OCI-LY7 (cell line): Measurements from ENCODE around the gene FCRL2. TPM values are rescaled to one million over a fixed set of nuclear protein-coding genes. Genes with fewer than 3 reads are reported as not detected.

Experiments used
- BruUV-seq: library from RNA; stranded (reverse); fragments of 400-500 nt; replicated peaks from 2 replicates; lab custom pipeline; 2021; lab: Mats Ljungman, UMichigan
- CTCF ChIA-PET: fragments of 300-600 bp; sonication (Branson Sonifier 250); formaldehyde crosslinking; loops from one replicate; lab custom pipeline; 2022; ENCODE audit warnings: antibody characterized with exemption; ENCODE audit not compliant: unreplicated experiment; lab: Charles Lee
- POLR2A ChIA-PET: fragments of 300-600 bp; sonication (Branson Sonifier 250); formaldehyde crosslinking; loops from one replicate; lab custom pipeline; 2022; ENCODE audit warnings: antibody characterized with exemption; lab: Charles Lee
- DNase-seq: peaks from one replicate; pipeline ENCODE4 v3.0.0-alpha.2; 2015; ENCODE audit warnings: low spot score
- H2AFZ ChIP-seq: fragments of 200-600 bp; sonication (generic), shearing (Covaris generic); 2 replicates; pipeline ENCODE4 v1.6.1; 2014; ENCODE audit warnings: mild to moderate bottlenecking, antibody characterized with exemption, low read length, moderate library complexity
- H3K27ac ChIP-seq: fragments of 200-600 bp; sonication (generic); 2 replicates; pipeline ENCODE4 v1.5.1; 2014; ENCODE audit warnings: mixed run types, low read depth, mild to moderate bottlenecking, moderate library complexity, low read length, inconsistent platforms; ENCODE audit not compliant: poor library complexity, severe bottlenecking
- H3K36me3 ChIP-seq: fragments of 200-600 bp; sonication (generic); 2 replicates; pipeline ENCODE4 v1.6.1; 2014; ENCODE audit warnings: mild to moderate bottlenecking, antibody characterized with exemption, low read length, moderate library complexity, mixed read lengths; ENCODE audit not compliant: insufficient read depth
- H3K4me1 ChIP-seq: fragments of 200-600 bp; sonication (generic); 2 replicates; pipeline ENCODE4 v1.5.1; 2014; ENCODE audit warnings: mild to moderate bottlenecking, low read length; ENCODE audit not compliant: insufficient read depth, poor library complexity, severe bottlenecking
- H3K4me2 ChIP-seq: fragments of 200-600 bp; sonication (generic); 2 replicates; pipeline ENCODE4 v1.6.1; 2014; ENCODE audit warnings: mild to moderate bottlenecking, low read length
- H3K4me3 ChIP-seq: fragments of 200-600 bp; sonication (generic); 2 replicates; pipeline ENCODE4 v1.5.1; 2014; ENCODE audit warnings: mild to moderate bottlenecking, low read depth, low read length; ENCODE audit not compliant: poor library complexity, severe bottlenecking
- H3K79me2 ChIP-seq: fragments of 200-600 bp; sonication (generic); 2 replicates; pipeline ENCODE4 v1.6.1; 2016; ENCODE audit warnings: low read depth, mild to moderate bottlenecking, low read length, moderate library complexity, mixed read lengths; ENCODE audit not compliant: insufficient read depth
- H3K9me2 ChIP-seq: fragments of 200-600 bp; sonication (generic); 2 replicates; pipeline ENCODE4 v1.6.1; 2016; ENCODE audit warnings: mild to moderate bottlenecking, low read length, mixed read lengths; ENCODE audit not compliant: insufficient read depth
- H3K9me3 ChIP-seq: fragments of 200-600 bp; sonication (generic); 2 replicates; pipeline ENCODE4 v1.6.1; 2014; ENCODE audit warnings: mild to moderate bottlenecking, mixed run types, low read length, mixed read lengths
- H4K20me1 ChIP-seq: fragments of 200-600 bp; sonication (generic); 2 replicates; pipeline ENCODE4 v1.6.1; 2014; ENCODE audit warnings: mild to moderate bottlenecking, antibody characterized with exemption, low read length, moderate library complexity, mixed read lengths; ENCODE audit not compliant: insufficient read depth
- EZH2phosphoT487 ChIP-seq: fragments of 200-600 bp; sonication (generic); IDR thresholded peaks from 2 replicates; pipeline ENCODE4 v1.6.1; 2018; ENCODE audit warnings: low read depth, borderline replicate concordance, mild to moderate bottlenecking, mixed run types, antibody characterized with exemption, low read length, moderate library complexity, mixed read lengths
- intact Hi-C: fragments of 100-400 bp; cut with micrococcal nuclease; formaldehyde crosslinking; loops from one replicate; pipeline ENCODE4 v1.10.0; 2022; ENCODE audit not compliant: unreplicated experiment
- total RNA-seq, 2 experiments: library from RNA; depleted of rRNA in 1 of 2; stranded (reverse); fragments of >200 nt in 1 of 2; shearing (Covaris generic) in 1 of 2; gene quantifications; 2 replicates each; pipeline ENCODE4 v1.2.3, GENCODE V29; 2014 to 2022
- TF ChIP-seq, protein P1 (sequence below): fragments of 200-600 bp; sonication (generic); conservative IDR thresholded peaks from 2 replicates; pipeline ENCODE4 v1.5.1; 2014; ENCODE audit warnings: mild to moderate bottlenecking, antibody characterized with exemption, low read length, moderate library complexity, mixed read lengths

The FCRL2 gene
- total RNA-seq, 2 experiments from 2014 or later, result 6.6 to 11.5 TPM

DNA sequence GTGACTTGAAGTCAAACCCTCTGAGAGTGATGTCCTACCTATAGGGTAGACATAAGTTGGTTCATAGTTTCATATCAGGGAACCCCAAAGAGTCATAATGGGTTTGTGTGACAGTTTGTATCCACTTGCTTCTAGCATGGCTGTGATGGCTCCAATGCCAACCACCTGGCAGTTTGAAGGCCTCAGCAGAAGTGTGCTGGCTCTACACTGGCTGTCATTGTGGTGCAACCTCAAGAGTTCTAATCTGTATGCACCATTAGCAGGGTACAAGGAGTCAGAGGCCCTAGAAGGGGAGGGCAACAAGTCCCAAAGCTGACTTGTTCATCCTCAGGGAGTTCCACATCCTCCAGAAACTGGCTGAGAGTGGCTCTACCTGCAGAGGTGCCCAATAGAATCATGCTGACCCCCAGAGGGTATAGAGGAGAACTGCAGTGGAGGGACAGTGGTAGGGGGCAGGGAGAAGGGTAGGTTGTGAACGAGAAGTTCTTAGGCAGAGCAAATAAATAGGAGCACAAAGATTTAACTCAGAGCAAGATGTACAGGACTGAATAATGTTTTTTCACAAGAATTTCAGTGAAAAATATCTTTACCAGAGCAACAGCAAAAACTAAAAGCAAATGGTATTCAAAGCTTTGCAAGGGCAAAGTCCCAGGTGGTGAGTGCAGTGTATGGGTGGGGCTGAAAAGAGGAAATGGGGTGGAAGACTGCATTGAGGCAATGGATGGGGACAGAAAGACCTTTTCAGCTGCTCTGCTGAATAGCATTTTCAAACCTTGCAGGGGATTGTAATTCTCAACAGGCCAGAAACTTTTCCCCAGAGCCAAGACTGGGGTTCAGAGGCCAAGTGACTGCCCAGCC is 3.2 kb downstream of the FCRL2 start:
- H3K4me3 ChIP-seq, result peak overlapping the region; percentile 43
- ChIA-PET POLR2A (interaction anchor here (0.7 to 1.3 kb wide), 3 partner anchors 115 to 192 kb away, joined by 3 to 5 read pairs (median 3); no protein-coding TSS in a partner anchor), CTCF (interaction anchor here (1.0 to 1.1 kb wide), 3 partner anchors 36 to 193 kb away, joined by 3 to 4 read pairs (median 3); no protein-coding TSS in a partner anchor)
- H3K4me1 ChIP-seq, result peaks cover 63% of the 10 kb centered on the region
- peak overlapping the region; percentile 63 for H3K4me2 ChIP-seq
- H3K27ac ChIP-seq, result peak overlapping the region; percentile 68
- BruUV-seq, result no TSS peak
- no peaks in the 10 kb centered on the region for H3K79me2 ChIP-seq
- H4K20me1 ChIP-seq, result no peaks in the 10 kb centered on the region
- TF ChIP-seq, protein P1, sequence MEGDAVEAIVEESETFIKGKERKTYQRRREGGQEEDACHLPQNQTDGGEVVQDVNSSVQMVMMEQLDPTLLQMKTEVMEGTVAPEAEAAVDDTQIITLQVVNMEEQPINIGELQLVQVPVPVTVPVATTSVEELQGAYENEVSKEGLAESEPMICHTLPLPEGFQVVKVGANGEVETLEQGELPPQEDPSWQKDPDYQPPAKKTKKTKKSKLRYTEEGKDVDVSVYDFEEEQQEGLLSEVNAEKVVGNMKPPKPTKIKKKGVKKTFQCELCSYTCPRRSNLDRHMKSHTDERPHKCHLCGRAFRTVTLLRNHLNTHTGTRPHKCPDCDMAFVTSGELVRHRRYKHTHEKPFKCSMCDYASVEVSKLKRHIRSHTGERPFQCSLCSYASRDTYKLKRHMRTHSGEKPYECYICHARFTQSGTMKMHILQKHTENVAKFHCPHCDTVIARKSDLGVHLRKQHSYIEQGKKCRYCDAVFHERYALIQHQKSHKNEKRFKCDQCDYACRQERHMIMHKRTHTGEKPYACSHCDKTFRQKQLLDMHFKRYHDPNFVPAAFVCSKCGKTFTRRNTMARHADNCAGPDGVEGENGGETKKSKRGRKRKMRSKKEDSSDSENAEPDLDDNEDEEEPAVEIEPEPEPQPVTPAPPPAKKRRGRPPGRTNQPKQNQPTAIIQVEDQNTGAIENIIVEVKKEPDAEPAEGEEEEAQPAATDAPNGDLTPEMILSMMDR, result peak; percentile 99
- TF ChIP-seq EZH2phosphoT487, result no peak
- no peaks in the 10 kb centered on the region for H3K36me3 ChIP-seq
- intact Hi-C loops, result loop anchor here (1.0 to 10.0 kb wide), 9 partner anchors 49 to 399 kb away; no protein-coding TSS in a partner anchor
- H3K9me2 ChIP-seq, result no peaks in the 10 kb centered on the region
- peak; percentile 88 for DNase-seq
- no peaks in the 10 kb centered on the region for H3K9me3 ChIP-seq
- H2AFZ ChIP-seq, result peak overlapping the region; percentile 68

DNA sequence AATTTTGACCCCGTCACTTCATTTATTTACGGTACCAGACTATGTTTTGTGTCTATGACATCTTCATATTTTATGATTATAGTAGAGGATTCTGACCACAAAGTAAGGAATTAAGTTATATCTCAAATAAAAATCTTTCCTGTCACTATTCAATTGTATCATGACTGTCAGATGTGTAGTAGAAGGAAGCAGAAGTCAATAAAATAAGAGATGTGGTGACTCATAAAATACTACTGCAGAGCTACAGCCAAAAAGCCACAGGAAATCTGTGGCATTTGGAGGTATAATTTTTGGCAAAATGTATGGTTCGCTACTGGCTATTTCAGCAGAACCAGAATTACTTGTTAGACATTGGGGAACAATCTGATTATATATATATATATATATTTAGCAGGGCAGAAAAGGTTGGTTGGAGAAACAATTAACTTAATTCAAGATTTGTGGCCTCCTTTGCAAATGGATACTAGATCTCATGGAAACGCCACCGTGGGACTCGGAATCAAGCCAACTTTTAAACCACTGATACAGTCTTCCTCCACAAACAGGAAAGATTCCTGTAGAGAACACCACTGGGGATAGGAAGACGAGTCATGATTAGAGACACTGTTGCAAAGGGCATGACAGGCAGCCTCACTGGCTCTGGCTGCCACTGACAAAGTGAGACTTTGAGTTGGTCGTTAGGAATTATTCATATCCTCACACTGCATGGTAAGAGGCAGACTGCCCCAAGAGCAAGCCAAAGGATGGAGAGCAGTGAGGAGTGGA is 5.1 kb downstream of the FCRL2 start:
- no peak overlapping the region for H3K4me3 ChIP-seq
- H3K9me3 ChIP-seq, result no peaks in the 10 kb centered on the region
- H3K27ac ChIP-seq, result no peak overlapping the region
- H3K79me2 ChIP-seq, result no peaks in the 10 kb centered on the region
- CTCF ChIA-PET, result no interaction called here
- no peak overlapping the region for H3K4me2 ChIP-seq
- BruUV-seq, result no TSS peak
- intact Hi-C loops, result loop anchor here (5.0 to 10.0 kb wide), 4 partner anchors 47 to 397 kb away; no protein-coding TSS in a partner anchor
- peaks cover 49% of the 10 kb centered on the region for H3K4me1 ChIP-seq
- no peak for DNase-seq
- no peaks in the 10 kb centered on the region for H3K36me3 ChIP-seq
- POLR2A ChIA-PET, result interaction anchor here (0.5 to 1.3 kb wide), 2 partner anchors 74 to 140 kb away, joined by 3 to 4 read pairs; no protein-coding TSS in a partner anchor
- no peak overlapping the region; the same call in 1 of the 2 replicates for H2AFZ ChIP-seq
- H4K20me1 ChIP-seq, result no peaks in the 10 kb centered on the region
- TF ChIP-seq EZH2phosphoT487, result no peak
- TF ChIP-seq, protein P1, result no peak
- no peaks in the 10 kb centered on the region for H3K9me2 ChIP-seq
